Liver (tissue), 9 donors: Measurements from ENCODE around the gene KLHL13. TPM values are rescaled to one million over a fixed set of nuclear protein-coding genes. Genes with fewer than 3 reads are reported as not detected.

Experiments used
- DNase-seq: peaks from one replicate; pipeline ENCODE4 v3.0.0-alpha.2; 2017; ENCODE audit warnings: low spot score
- H3K27ac ChIP-seq, 2 donors: one replicate each; pipeline ENCODE4 v1.7.0; 2013; ENCODE audit warnings: inconsistent platforms in 2 of 2, low read length in 2 of 2, control low read depth in 1 of 2, low read depth in 1 of 2, mild to moderate bottlenecking in 1 of 2
- H3K27me3 ChIP-seq, 4 donors: one replicate each; pipeline versions ENCODE4 v1.6.1 to v1.7.0; 2013; ENCODE audit warnings: low read length in 3 of 4, inconsistent platforms in 1 of 4, mild to moderate bottlenecking in 1 of 4, moderate library complexity in 1 of 4; ENCODE audit not compliant: control insufficient read depth in 4 of 4, insufficient read depth in 4 of 4
- H3K36me3 ChIP-seq, 4 donors: one replicate each; pipeline versions ENCODE4 v1.6.1 to v1.7.0; 2013; ENCODE audit warnings: low read length in 3 of 4, mild to moderate bottlenecking in 3 of 4, low read depth in 1 of 4, moderate library complexity in 1 of 4; ENCODE audit not compliant: control insufficient read depth in 4 of 4, insufficient read depth in 3 of 4
- H3K4me1 ChIP-seq, 4 donors: one replicate each; pipeline versions ENCODE4 v1.6.1 to v1.7.0; 2013; ENCODE audit warnings: low read length in 3 of 4, mild to moderate bottlenecking in 3 of 4, moderate library complexity in 1 of 4; ENCODE audit not compliant: control insufficient read depth in 4 of 4, insufficient read depth in 4 of 4
- H3K4me3 ChIP-seq, 3 donors: one replicate each; pipeline versions ENCODE4 v1.6.1 to v1.7.0; 2013; ENCODE audit warnings: low read length in 3 of 3, control low read depth in 1 of 3, low read depth in 1 of 3, mild to moderate bottlenecking in 1 of 3
- H3K9ac ChIP-seq, 2 donors: one replicate each; pipeline ENCODE4 v1.7.0; 2013; ENCODE audit warnings: low read length in 2 of 2, mild to moderate bottlenecking in 2 of 2, moderate library complexity in 2 of 2, control low read depth in 1 of 2, low read depth in 1 of 2
- H3K9me3 ChIP-seq, 4 donors: one replicate each; pipeline versions ENCODE4 v1.6.1 to v1.7.0; 2013; ENCODE audit warnings: low read length in 3 of 4; ENCODE audit not compliant: control insufficient read depth in 4 of 4
- CTCF ChIP-seq: fragments of 150-350 bp; IDR thresholded peaks from 2 replicates; pipeline ENCODE4 v1.5.1; 2017; ENCODE audit warnings: improper control_type of control experiment, low read depth, low read length; ENCODE audit not compliant: missing input control
- FOXA1 ChIP-seq: IDR thresholded peaks from 2 replicates; pipeline ENCODE4 v1.6.1; 2016; ENCODE audit warnings: antibody characterized with exemption
- FOXA2 ChIP-seq: IDR thresholded peaks from 2 replicates; pipeline ENCODE4 v1.6.1; 2016; ENCODE audit warnings: antibody characterized with exemption
- GABPA ChIP-seq, 2 donors: IDR thresholded peaks in 1 of 2; conservative IDR thresholded peaks in 1 of 2; 2 replicates each; pipeline ENCODE4 v1.6.1; 2016; ENCODE audit warnings: antibody characterized with exemption in 2 of 2, mild to moderate bottlenecking in 1 of 2, moderate library complexity in 1 of 2
- HNF4G ChIP-seq: IDR thresholded peaks from 2 replicates; pipeline ENCODE4 v1.6.1; 2016; ENCODE audit warnings: antibody characterized with exemption
- JUND ChIP-seq, 2 donors: IDR thresholded peaks; 2 replicates each; pipeline ENCODE4 v1.6.1; 2016; ENCODE audit warnings: antibody characterized with exemption in 2 of 2
- NR2F2 ChIP-seq: IDR thresholded peaks from 2 replicates; pipeline ENCODE4 v1.6.1; 2016; ENCODE audit warnings: antibody characterized with exemption
- RAD21 ChIP-seq, 2 donors: IDR thresholded peaks; 2 replicates each; pipeline ENCODE4 v1.6.1; 2016; ENCODE audit warnings: antibody characterized with exemption in 2 of 2, mild to moderate bottlenecking in 2 of 2
- REST ChIP-seq: IDR thresholded peaks from 2 replicates; pipeline ENCODE4 v1.6.1; 2016; ENCODE audit warnings: antibody characterized with exemption, mild to moderate bottlenecking
- RXRA ChIP-seq, 2 donors: IDR thresholded peaks; 2 replicates each; pipeline ENCODE4 v1.6.1; 2017 to 2018; ENCODE audit warnings: antibody characterized with exemption in 2 of 2, mild to moderate bottlenecking in 1 of 2
- SP1 ChIP-seq: IDR thresholded peaks from 2 replicates; pipeline ENCODE4 v1.6.1; 2018; ENCODE audit warnings: antibody characterized with exemption, mild to moderate bottlenecking
- YY1 ChIP-seq: IDR thresholded peaks from 2 replicates; pipeline ENCODE4 v1.6.1; 2016; ENCODE audit warnings: antibody characterized with exemption, mild to moderate bottlenecking
- WGBS: extraction: QIAGEN DNeasy Blood & Tissue Kit; methylation state at CpG from one replicate; pipeline ENCODE4 v1.1.7; 2013; 5-methylcytosine and 5-hydroxymethylcytosine counted together
- polyA plus RNA-seq, 2 donors: library from polyadenylated mRNA; stranded (reverse) in 1 of 2; unstranded in 1 of 2; fragments of 200-250 nt in 1 of 2; fragments of >200 nt in 1 of 2; fragmentation: Nextera tagmentation in 1 of 2; extraction: Ambion mirVana in 1 of 2; gene quantifications; one replicate each; pipeline versions ENCODE4 v1.2.1 to v1.2.3, GENCODE V29; 2013 to 2015
- total RNA-seq, 2 donors: library from RNA; depleted of rRNA; stranded (reverse); fragments of >200 nt; gene quantifications; one replicate each; pipeline ENCODE4 v1.2.3, GENCODE V29; 2014
- TF ChIP-seq, protein P1 (sequence below): IDR thresholded peaks from 2 replicates; pipeline ENCODE4 v1.6.1; 2016; ENCODE audit warnings: antibody characterized with exemption
- TF ChIP-seq, protein P2 (sequence below): IDR thresholded peaks from 2 replicates; pipeline ENCODE4 v1.6.1; 2016; ENCODE audit warnings: antibody characterized with exemption
- TF ChIP-seq, protein P3 (sequence below): IDR thresholded peaks from 2 replicates; pipeline ENCODE4 v1.6.1; 2016; ENCODE audit warnings: antibody characterized with exemption
- donor health status: healthy.
- donor health status: healthy.
- donor health status: healthy.
- donor health status: healthy.
- donor health status: healthy.

KLHL13 gene
- total and polyA plus RNA-seq, 4 donors: 0.76 to 5.3 (median 3.3) TPM

DNA sequence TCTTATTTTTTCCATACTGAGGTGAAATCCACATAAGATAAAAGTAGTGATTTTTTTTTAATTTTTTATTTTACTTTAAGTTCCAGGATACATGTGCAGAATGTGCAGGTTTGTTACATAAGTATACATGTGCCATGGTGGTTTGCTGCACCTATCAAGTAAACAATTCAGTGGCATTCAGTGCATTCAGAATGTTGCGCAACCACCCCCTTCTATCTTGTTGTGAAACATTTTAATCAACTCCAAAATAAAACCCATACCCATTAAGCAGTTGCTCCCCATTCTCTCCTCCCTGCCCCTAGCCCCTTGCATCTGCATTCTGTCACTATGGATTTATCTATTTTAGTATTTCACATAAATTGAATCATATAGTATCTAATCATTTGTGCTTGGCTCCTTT, 121.2 kb downstream of the KLHL13 start (continued):
- no peak for TF ChIP-seq SP1

DNA sequence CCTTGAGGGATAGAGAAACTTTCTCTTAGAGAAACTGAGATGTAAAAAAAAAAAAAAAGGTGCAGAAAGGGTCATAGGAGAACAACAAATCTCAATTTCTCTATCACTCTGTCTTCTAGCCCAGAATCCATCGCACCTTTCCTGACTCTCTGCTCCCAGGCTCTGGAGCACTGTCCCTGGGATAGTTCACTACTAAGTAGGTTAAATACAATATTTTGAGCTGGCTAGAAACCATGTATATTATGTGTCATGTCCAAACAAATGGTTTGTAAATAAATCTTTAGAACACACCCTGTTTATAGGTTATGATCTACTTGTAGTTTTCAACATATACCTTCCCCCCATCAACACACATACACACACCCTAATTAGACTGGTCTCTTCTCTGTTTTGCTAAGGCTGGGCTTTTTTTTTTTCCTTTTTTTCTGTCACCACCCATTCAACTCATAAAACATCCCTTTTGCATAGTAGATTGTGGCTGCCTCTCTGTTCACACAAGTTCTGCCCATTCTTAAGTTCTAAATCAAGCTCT, 124.4 kb downstream of the KLHL13 start:
- Histone ChIP-seq H3K4me1 (no peaks in the 10 kb centered on the region), H3K27me3 (no peaks in the 10 kb centered on the region), H3K9me3 (no peaks in the 10 kb centered on the region), H3K9ac (no peak overlapping the region), H3K4me3 (no peak overlapping the region), H3K27ac (no peak overlapping the region), H3K36me3 (no peaks in the 10 kb centered on the region)
- no peak for DNase-seq
- TF ChIP-seq, protein P1, sequence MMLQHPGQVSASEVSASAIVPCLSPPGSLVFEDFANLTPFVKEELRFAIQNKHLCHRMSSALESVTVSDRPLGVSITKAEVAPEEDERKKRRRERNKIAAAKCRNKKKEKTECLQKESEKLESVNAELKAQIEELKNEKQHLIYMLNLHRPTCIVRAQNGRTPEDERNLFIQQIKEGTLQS: no peak
- TF ChIP-seq CTCF: no peak
- no peak for TF ChIP-seq NR2F2
- TF ChIP-seq, protein P2, sequence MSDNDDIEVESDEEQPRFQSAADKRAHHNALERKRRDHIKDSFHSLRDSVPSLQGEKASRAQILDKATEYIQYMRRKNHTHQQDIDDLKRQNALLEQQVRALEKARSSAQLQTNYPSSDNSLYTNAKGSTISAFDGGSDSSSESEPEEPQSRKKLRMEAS: no peak
- no peak for TF ChIP-seq SP1
- no peak for TF ChIP-seq FOXA1
- TF ChIP-seq REST: no peak
- TF ChIP-seq RAD21 (IDR thresholded peaks at IDR 0.05): no peak
- TF ChIP-seq, protein P3, sequence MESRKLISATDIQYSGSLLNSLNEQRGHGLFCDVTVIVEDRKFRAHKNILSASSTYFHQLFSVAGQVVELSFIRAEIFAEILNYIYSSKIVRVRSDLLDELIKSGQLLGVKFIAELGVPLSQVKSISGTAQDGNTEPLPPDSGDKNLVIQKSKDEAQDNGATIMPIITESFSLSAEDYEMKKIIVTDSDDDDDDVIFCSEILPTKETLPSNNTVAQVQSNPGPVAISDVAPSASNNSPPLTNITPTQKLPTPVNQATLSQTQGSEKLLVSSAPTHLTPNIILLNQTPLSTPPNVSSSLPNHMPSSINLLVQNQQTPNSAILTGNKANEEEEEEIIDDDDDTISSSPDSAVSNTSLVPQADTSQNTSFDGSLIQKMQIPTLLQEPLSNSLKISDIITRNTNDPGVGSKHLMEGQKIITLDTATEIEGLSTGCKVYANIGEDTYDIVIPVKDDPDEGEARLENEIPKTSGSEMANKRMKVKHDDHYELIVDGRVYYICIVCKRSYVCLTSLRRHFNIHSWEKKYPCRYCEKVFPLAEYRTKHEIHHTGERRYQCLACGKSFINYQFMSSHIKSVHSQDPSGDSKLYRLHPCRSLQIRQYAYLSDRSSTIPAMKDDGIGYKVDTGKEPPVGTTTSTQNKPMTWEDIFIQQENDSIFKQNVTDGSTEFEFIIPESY: no peak
- TF ChIP-seq GABPA (IDR thresholded peaks at IDR 0.05 in 1 of 2, conservative IDR thresholded peaks at IDR 0.05 in 1 of 2): no peak
- TF ChIP-seq HNF4G: no peak
- no peak for TF ChIP-seq RXRA (IDR thresholded peaks at IDR 0.05)
- no peak for TF ChIP-seq FOXA2
- TF ChIP-seq YY1: no peak
- no peak for TF ChIP-seq JUND (IDR thresholded peaks at IDR 0.05)
- WGBS: 90% methylated on average over 1 of the region's 1 CpG
